ENCODE results near the gene IGFLR1.

GRCh38 chr19:35791814-35792279 is 49.6 kb upstream of the IGFLR1 start:
- TF ChIP-seq E2F5 (CRISPR knock-in tag; IDR thresholded peaks at IDR 0.05) (no peak), CTCF (IDR thresholded peaks at IDR 0.05) (no peak), TP53 (CRISPR knock-in tag; IDR thresholded peaks at IDR 0.05) (no peak), NR2C2 (CRISPR knock-in tag; IDR thresholded peaks at IDR 0.05) (no peak), E2F4 (CRISPR knock-in tag; IDR thresholded peaks at IDR 0.05; ENCODE audit: borderline replicate concordance, low read depth) (no peak), ZNF138 (CRISPR knock-in tag; conservative IDR thresholded peaks at IDR 0.05) (no peak), CBFB (CRISPR knock-in tag; IDR thresholded peaks at IDR 0.05; ENCODE audit: low read depth) (no peak)
